SK-N-SH (cell line): ENCODE measurements around the gene MT1E. TPM values are rescaled to one million over a fixed set of nuclear protein-coding genes. Genes with fewer than 3 reads are reported as not detected.
A peak's percentile ranks its signal among the peaks of the same experiment; 100 is the strongest.

ENCODE experiments used
- CTCF ChIA-PET: fragments of 300-600, 350-600 bp; formaldehyde crosslinking; extraction: SDS; loops from one replicate; lab custom pipeline; 2021; lab: Yijun Ruan, JAX
- POLR2A ChIA-PET: fragments of 350-600 bp; sonication (Branson Sonifier 250); formaldehyde crosslinking; extraction: SDS; loops from one replicate; lab custom pipeline; 2020; ENCODE audit warnings: antibody characterized with exemption, inconsistent platforms; lab: Yijun Ruan, JAX
- DNase-seq: peaks from one replicate; pipeline ENCODE4 v3.0.0; 2012
- H2AFZ ChIP-seq: fragments of 200-600 bp; sonication (generic); 2 replicates; pipeline ENCODE4 v1.8.1; 2016; ENCODE audit warnings: antibody characterized with exemption, mild to moderate bottlenecking, low read depth
- H3F3A ChIP-seq: fragments of 200-600 bp; sonication (generic); replicated peaks from 2 replicates; pipeline ENCODE3; 2016; ENCODE audit warnings: antibody characterized with exemption, mild to moderate bottlenecking; ENCODE audit not compliant: insufficient read depth
- H3K27ac ChIP-seq, 2 experiments: fragments of 200-500 bp in 1 of 2; fragments of 200-600 bp in 1 of 2; sonication (Bioruptor generic) in 1 of 2; sonication (generic), shearing (Covaris generic) in 1 of 2; 2 replicates each; pipeline versions ENCODE4 v1.5.1 to v1.6.1; 2014 to 2016; ENCODE audit warnings: low read depth in 2 of 2, inconsistent platforms in 1 of 2, low read length in 1 of 2, mild to moderate bottlenecking in 1 of 2, mixed read lengths in 1 of 2
- H3K27me3 ChIP-seq: fragments of 200-600 bp; sonication (generic), shearing (Covaris generic); 2 replicates; pipeline ENCODE4 v1.6.1; 2016; ENCODE audit warnings: mixed run types; ENCODE audit not compliant: insufficient read depth
- H3K36me3 ChIP-seq, 2 experiments: fragments of 200-500 bp in 1 of 2; fragments of 200-600 bp in 1 of 2; sonication (Bioruptor generic) in 1 of 2; sonication (generic) in 1 of 2; replicated peaks in 1 of 2; 2 replicates each; pipeline versions ENCODE3 to v1.5.1; 2014 to 2016; ENCODE audit warnings: low read length in 1 of 2, mild to moderate bottlenecking in 1 of 2; ENCODE audit not compliant: insufficient read depth in 2 of 2, control insufficient read depth in 1 of 2
- H3K4me1 ChIP-seq, 2 experiments: fragments of 200-500 bp in 1 of 2; fragments of 200-600 bp in 1 of 2; sonication (Bioruptor generic) in 1 of 2; sonication (generic), shearing (Covaris generic) in 1 of 2; 2 replicates each; pipeline versions ENCODE4 v1.5.1 to v1.6.1; 2014 to 2016; ENCODE audit warnings: low read depth in 1 of 2, low read length in 1 of 2, mixed run types in 1 of 2; ENCODE audit not compliant: insufficient read depth in 2 of 2, control insufficient read depth in 1 of 2
- H3K4me2 ChIP-seq: fragments of 200-600 bp; sonication (generic), shearing (Covaris generic); 2 replicates; pipeline ENCODE4 v1.6.1; 2017; ENCODE audit warnings: mixed run types
- H3K4me3 ChIP-seq, 2 experiments: fragments of 200-500 bp in 1 of 2; fragments of 200-600 bp in 1 of 2; sonication (Bioruptor generic) in 1 of 2; sonication (generic), shearing (Covaris generic) in 1 of 2; 2 replicates each; pipeline versions ENCODE4 v1.5.1 to v1.8.1; 2014 to 2016; ENCODE audit warnings: low read depth in 2 of 2, inconsistent platforms in 1 of 2, low read length in 1 of 2, mild to moderate bottlenecking in 1 of 2, mixed read lengths in 1 of 2, moderate library complexity in 1 of 2
- H3K79me2 ChIP-seq: fragments of 200-600 bp; sonication (generic); 2 replicates; pipeline ENCODE4 v1.8.1; 2017; ENCODE audit warnings: mild to moderate bottlenecking; ENCODE audit not compliant: insufficient read depth
- H3K9ac ChIP-seq: fragments of 200-600 bp; sonication (generic); 2 replicates; pipeline ENCODE4 v1.6.1; 2017; ENCODE audit warnings: mixed run types
- H3K9me2 ChIP-seq: fragments of 200-600 bp; sonication (generic); 2 replicates; pipeline ENCODE4 v1.6.1; 2017; ENCODE audit warnings: mixed run types
- H3K9me3 ChIP-seq: fragments of 200-600 bp; sonication (generic); 2 replicates; pipeline ENCODE4 v1.6.1; 2017; ENCODE audit warnings: mixed run types, mild to moderate bottlenecking, moderate library complexity
- H4K20me1 ChIP-seq: fragments of 200-600 bp; sonication (generic); 2 replicates; pipeline ENCODE4 v1.6.1; 2017; ENCODE audit warnings: mild to moderate bottlenecking, mixed run types; ENCODE audit not compliant: insufficient read depth
- CHD2 ChIP-seq: fragments of 150-350 bp; IDR thresholded peaks from 2 replicates; pipeline ENCODE4 v1.6.1; 2018; ENCODE audit warnings: low read length; ENCODE audit not compliant: partially characterized antibody
- ELF1 ChIP-seq: IDR thresholded peaks from 2 replicates; pipeline ENCODE4 v1.4.0; 2012
- GABPA ChIP-seq: IDR thresholded peaks from 2 replicates; pipeline ENCODE4 v1.4.0; 2012; ENCODE audit warnings: low read depth, mild to moderate bottlenecking
- GATA2 ChIP-seq: sonication (generic); formaldehyde crosslinking; IDR thresholded peaks from 2 replicates; pipeline ENCODE4 v1.5.0; 2020; ENCODE audit warnings: mild to moderate bottlenecking, missing genetic modification reagents
- POLR2AphosphoS5 ChIP-seq: IDR thresholded peaks from 2 replicates; pipeline ENCODE4 v1.6.1; 2012; ENCODE audit warnings: low read depth, low read length
- RAD21 ChIP-seq: IDR thresholded peaks from 2 replicates; pipeline ENCODE4 v1.6.1; 2012; ENCODE audit warnings: mild to moderate bottlenecking, low read length
- RXRA ChIP-seq: IDR thresholded peaks from 2 replicates; pipeline ENCODE4 v1.4.0; 2012; ENCODE audit warnings: low read depth, mild to moderate bottlenecking, borderline replicate concordance
- SIN3A ChIP-seq: IDR thresholded peaks from 2 replicates; pipeline ENCODE4 v1.6.1; 2012; ENCODE audit warnings: low read depth, mild to moderate bottlenecking, low read length, moderate library complexity, borderline replicate concordance
- TAF1 ChIP-seq: IDR thresholded peaks from 2 replicates; pipeline ENCODE4 v1.6.1; 2012; ENCODE audit warnings: low read depth, mild to moderate bottlenecking, low read length, moderate library complexity, borderline replicate concordance
- TEAD4 ChIP-seq: IDR thresholded peaks from 2 replicates; pipeline ENCODE4 v1.4.0; 2012; ENCODE audit warnings: mild to moderate bottlenecking, borderline replicate concordance; ENCODE audit not compliant: insufficient read depth
- WGBS: methylation state at CpG from one replicate; pipeline ENCODE4 v1.1.6; 2017; ENCODE audit warnings: low lambda C conversion rate; 5-methylcytosine and 5-hydroxymethylcytosine counted together
- polyA plus RNA-seq, 3 experiments: library from polyadenylated mRNA; depleted of rRNA; stranded (reverse); fragments of >200 nt; gene quantifications; 2 replicates each; pipeline ENCODE4 v1.2.3, GENCODE V29; 2012
- TF ChIP-seq, protein P1 (sequence below): IDR thresholded peaks from 2 replicates; pipeline ENCODE4 v1.4.0; 2012; ENCODE audit warnings: low read depth
- TF ChIP-seq, protein P2 (sequence below): fragments of 150-350 bp; IDR thresholded peaks from 2 replicates; pipeline ENCODE4 v1.6.1; 2016; ENCODE audit warnings: mild to moderate bottlenecking, low read depth, low read length

Gene MT1E
- polyA plus RNA-seq, 1 of the 3 experiments (the other 2 are of a cell fraction): 205 TPM

DNA sequence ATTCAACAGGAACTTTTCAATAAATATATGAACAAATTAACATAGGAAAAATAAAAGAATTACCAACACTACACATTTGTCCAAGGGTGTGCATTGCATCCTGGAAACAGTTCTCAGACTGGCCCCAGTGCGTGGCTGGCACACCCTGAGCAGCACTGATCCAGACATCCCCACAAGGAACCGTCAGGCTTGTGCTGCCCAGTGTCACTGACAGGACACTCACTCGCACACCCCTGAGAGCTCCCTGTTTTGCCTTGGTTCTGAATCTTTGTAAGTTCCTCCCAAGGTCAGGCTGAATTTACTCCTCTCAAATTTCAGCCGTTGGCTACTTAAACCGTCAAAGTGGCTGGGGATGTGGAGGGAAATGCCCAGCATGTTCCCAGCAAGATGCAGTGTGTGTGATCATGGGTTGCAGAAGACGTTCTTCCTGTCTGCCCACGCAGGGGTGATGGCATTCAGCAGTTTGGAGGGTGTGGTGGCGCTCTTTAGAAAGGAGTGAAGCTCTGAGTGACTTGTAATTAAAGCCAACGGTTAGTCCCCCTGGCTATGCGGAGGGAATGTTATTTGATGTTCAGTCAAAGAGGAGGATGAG, 15.5 kb upstream of the MT1E start:
- peak overlapping the region; percentile 12; the same call in 1 of the 2 replicates for H2AFZ ChIP-seq
- no peak for DNase-seq
- H3K27me3 ChIP-seq: no peaks in the 10 kb centered on the region
- peaks cover 76% of the 10 kb centered on the region for H3F3A ChIP-seq
- peak overlapping the region; percentile 88 for H3K4me2 ChIP-seq
- ChIA-PET CTCF (interaction anchor here (0.9 to 1.8 kb wide), 3 partner anchors 10 to 92 kb away, joined by 4 to 8 read pairs (median 7); no protein-coding TSS in a partner anchor), POLR2A (interaction anchor here (0.7 to 1.5 kb wide), 2 partner anchors 20 to 73 kb away, joined by 3 to 6 read pairs; partner anchors contain the start of gene MT1X)
- H3K79me2 ChIP-seq: peaks cover 30% of the 10 kb centered on the region
- H3K36me3 ChIP-seq: no peaks in the 10 kb centered on the region
- peaks cover 46 to 51% of the 10 kb centered on the region in 2 experiments; a peak in 3 of 4 replicates for H3K4me1 ChIP-seq
- no peaks in the 10 kb centered on the region for H3K9me3 ChIP-seq
- H3K4me3 ChIP-seq: peak overlapping the region; percentile 72 to 94; a peak in 3 of 4 replicates
- H3K27ac ChIP-seq: peak overlapping the region; percentile 77 to 96
- TF ChIP-seq TEAD4 (no peak), RXRA (no peak), SIN3A (peak; percentile 11; the same call in 1 of the 2 replicates), CHD2 (no peak), RAD21 (no peak), POLR2AphosphoS5 (peak; percentile 48; the same call in 1 of the 2 replicates), TAF1 (no peak), GABPA (0 out of 2 replicates have a peak, but pooled peaks have one; percentile 7), GATA2 (CRISPR knock-in tag) (no peak)
- TF ChIP-seq, protein P1, sequence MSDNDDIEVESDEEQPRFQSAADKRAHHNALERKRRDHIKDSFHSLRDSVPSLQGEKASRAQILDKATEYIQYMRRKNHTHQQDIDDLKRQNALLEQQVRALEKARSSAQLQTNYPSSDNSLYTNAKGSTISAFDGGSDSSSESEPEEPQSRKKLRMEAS: peak; percentile 53
- TF ChIP-seq, all 33 proteins: peak for 4
- no peaks in the 10 kb centered on the region for H3K9me2 ChIP-seq
- H3K9ac ChIP-seq: peak overlapping the region; percentile 90
- 38% methylated on average over 10 of the region's 10 CpGs for WGBS
- no peaks in the 10 kb centered on the region; the same call in 1 of the 2 replicates for H4K20me1 ChIP-seq

DNA sequence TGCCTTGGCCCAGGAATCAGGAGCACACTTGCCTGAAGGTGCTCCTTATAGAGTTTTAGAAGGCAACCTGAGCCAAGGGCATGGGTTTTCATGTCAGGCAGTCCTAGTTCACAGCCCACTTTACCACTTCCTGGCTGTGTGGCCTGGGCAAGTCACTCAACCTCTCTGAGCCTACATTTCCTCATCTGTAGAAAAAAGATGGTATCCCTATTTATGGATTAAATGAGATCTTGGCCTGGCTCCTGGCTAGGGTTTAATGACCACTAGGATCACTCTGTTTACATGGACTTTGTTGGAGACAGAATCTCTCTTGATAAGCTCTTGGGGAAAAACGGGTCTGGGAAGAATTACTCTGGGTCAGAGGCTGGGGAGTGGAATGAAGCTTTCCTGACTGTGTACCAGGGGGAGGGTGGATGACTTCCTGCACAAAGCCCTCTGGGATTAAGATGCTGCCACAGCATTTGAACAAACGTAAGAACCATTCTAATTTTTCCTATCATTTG, 14.9 kb upstream of the MT1E start:
- Histone ChIP-seq H3K4me1 (peaks cover 46 to 56% of the 10 kb centered on the region in 2 experiments; a peak in 3 of 4 replicates), H3K4me3 (peak overlapping the region in 1 of 2 experiments; percentile 94; a peak in 2 of 4 replicates), H3K79me2 (peaks cover 30% of the 10 kb centered on the region), H3F3A (peaks cover 71% of the 10 kb centered on the region), H3K9ac (peak overlapping the region; percentile 90), H2AFZ (no peak overlapping the region), H3K27me3 (no peaks in the 10 kb centered on the region), H3K27ac (peak overlapping the region; percentile 77 to 96), H3K4me2 (peak overlapping the region; percentile 88), H4K20me1 (no peaks in the 10 kb centered on the region; the same call in 1 of the 2 replicates), H3K36me3 (no peaks in the 10 kb centered on the region), H3K9me2 (no peaks in the 10 kb centered on the region), H3K9me3 (no peaks in the 10 kb centered on the region)
- POLR2A ChIA-PET: interaction anchor here (1.5 kb wide), 1 partner anchor 72 kb away, joined by 6 read pairs; the partner anchor contains the start of gene MT1X
- CTCF ChIA-PET: interaction anchor here (0.9 to 1.8 kb wide), 2 partner anchors 10 to 91 kb away, joined by 4 to 8 read pairs; no protein-coding TSS in a partner anchor
- WGBS: 78% methylated on average over 2 of the region's 2 CpGs
- DNase-seq: no peak
- TF ChIP-seq, protein P2, sequence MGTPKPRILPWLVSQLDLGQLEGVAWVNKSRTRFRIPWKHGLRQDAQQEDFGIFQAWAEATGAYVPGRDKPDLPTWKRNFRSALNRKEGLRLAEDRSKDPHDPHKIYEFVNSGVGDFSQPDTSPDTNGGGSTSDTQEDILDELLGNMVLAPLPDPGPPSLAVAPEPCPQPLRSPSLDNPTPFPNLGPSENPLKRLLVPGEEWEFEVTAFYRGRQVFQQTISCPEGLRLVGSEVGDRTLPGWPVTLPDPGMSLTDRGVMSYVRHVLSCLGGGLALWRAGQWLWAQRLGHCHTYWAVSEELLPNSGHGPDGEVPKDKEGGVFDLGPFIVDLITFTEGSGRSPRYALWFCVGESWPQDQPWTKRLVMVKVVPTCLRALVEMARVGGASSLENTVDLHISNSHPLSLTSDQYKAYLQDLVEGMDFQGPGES: no peak
- TF ChIP-seq ELF1: peak; percentile 13; the same call in 1 of the 2 replicates
